HG03175 (cell line): ENCODE data around the gene YEATS4.

Experiments used
- ATAC-seq: cut with Tn5 transposase; IDR thresholded peaks from one replicate; pipeline ENCODE4 v1.9.1; 2021; ENCODE audit warnings: mild to moderate bottlenecking, moderate library complexity; ENCODE audit not compliant: unreplicated experiment

Gene YEATS4

GRCh38 chr12:69388371-69388770 is 28.8 kb downstream of the YEATS4 start:
- peak; percentile 36 for ATAC-seq

GRCh38 chr12:69389831-69390230 is 30.3 kb downstream of the YEATS4 start:
- no peak for ATAC-seq

GRCh38 chr12:69392179-69392928 is 32.8 kb downstream of the YEATS4 start:
- ATAC-seq, result peak; percentile 66

GRCh38 chr12:69396041-69396440 is 36.5 kb downstream of the YEATS4 start:
- ATAC-seq, result no peak

GRCh38 chr12:69396963-69397362 is 37.4 kb downstream of the YEATS4 start:
- no peak for ATAC-seq

GRCh38 chr12:69397978-69398377 is 38.4 kb downstream of the YEATS4 start:
- no peak for ATAC-seq

- ATAC-seq, result no peak
These were observed 42.4 kb downstream of the YEATS4 start for GRCh38 chr12:69401940-69402339.

- no peak for ATAC-seq
These were observed 45.5 kb downstream of the YEATS4 start for GRCh38 chr12:69404851-69405565.

- no peak for ATAC-seq
These were observed 46.0 kb downstream of the YEATS4 start for GRCh38 chr12:69405566-69405865.

- ATAC-seq, result no peak
These were observed 46.7 kb downstream of the YEATS4 start for GRCh38 chr12:69406217-69406616.

- ATAC-seq, result no peak
These were observed 51.0 kb downstream of the YEATS4 start for GRCh38 chr12:69410571-69410970.

GRCh38 chr12:69412655-69413054 is 53.1 kb downstream of the YEATS4 start:
- ATAC-seq, result no peak

- ATAC-seq, result no peak
These were observed 56.1 kb downstream of the YEATS4 start for GRCh38 chr12:69415471-69416275.

GRCh38 chr12:69417231-69417630 is 57.7 kb downstream of the YEATS4 start:
- no peak for ATAC-seq

- no peak for ATAC-seq
These were observed 58.2 kb downstream of the YEATS4 start for GRCh38 chr12:69417741-69418167.

- no peak for ATAC-seq
These were observed 60.2 kb downstream of the YEATS4 start for GRCh38 chr12:69419701-69420100.

GRCh38 chr12:69421548-69421947 is 62.0 kb downstream of the YEATS4 start:
- no peak for ATAC-seq

- no peak for ATAC-seq
These were observed 63.7 kb downstream of the YEATS4 start for GRCh38 chr12:69423037-69423905.

- ATAC-seq, result no peak
These were observed 65.9 kb downstream of the YEATS4 start for GRCh38 chr12:69425417-69425816.

GRCh38 chr12:69428351-69429073 is 69.0 kb downstream of the YEATS4 start:
- ATAC-seq, result no peak
